HL-60 (cell line): ENCODE data around the gene CPNE2.

Experiments
- DNase-seq, 2 experiments: peaks; one replicate each; pipeline ENCODE4 v3.0.0-alpha.2; 2010 to 2020; ENCODE audit warnings: low read depth in 1 of 2, low spot score in 1 of 2
- H3K27ac ChIP-seq: fragments of 250-450 bp; sonication (Bioruptor Pico); replicated peaks from 2 replicates; pipeline ENCODE4 v1.5.1; 2020; ENCODE audit warnings: mild to moderate bottlenecking, moderate library complexity
- H3K27me3 ChIP-seq: fragments of 250-450 bp; sonication (Bioruptor Pico); 2 replicates; pipeline ENCODE4 v1.5.1; 2021; ENCODE audit warnings: mild to moderate bottlenecking, moderate library complexity; ENCODE audit not compliant: insufficient read depth, poor library complexity, severe bottlenecking
- H3K4me3 ChIP-seq: replicated peaks from 2 replicates; pipeline ENCODE4 v1.5.1; 2011; ENCODE audit warnings: mild to moderate bottlenecking, control low read depth, low read length; ENCODE audit not compliant: insufficient read depth
- CTCF ChIP-seq: IDR thresholded peaks from one replicate; pipeline ENCODE4 v1.5.1; 2011; ENCODE audit warnings: low read length, control low read depth, inconsistent platforms; ENCODE audit not compliant: insufficient read depth
- GABPA ChIP-seq: IDR thresholded peaks from 2 replicates; pipeline ENCODE4 v1.6.1; 2012; ENCODE audit warnings: low read depth
- POLR2AphosphoS5 ChIP-seq: IDR thresholded peaks from 2 replicates; pipeline ENCODE4 v1.6.1; 2012; ENCODE audit warnings: low read depth
- REST ChIP-seq: IDR thresholded peaks from 2 replicates; pipeline ENCODE4 v1.6.1; 2012; ENCODE audit warnings: low read depth; ENCODE audit not compliant: insufficient replicate concordance
- SPI1 ChIP-seq: IDR thresholded peaks from 2 replicates; pipeline ENCODE4 v1.6.1; 2012; ENCODE audit warnings: low read depth, mild to moderate bottlenecking, borderline replicate concordance

The CPNE2 gene

DNA sequence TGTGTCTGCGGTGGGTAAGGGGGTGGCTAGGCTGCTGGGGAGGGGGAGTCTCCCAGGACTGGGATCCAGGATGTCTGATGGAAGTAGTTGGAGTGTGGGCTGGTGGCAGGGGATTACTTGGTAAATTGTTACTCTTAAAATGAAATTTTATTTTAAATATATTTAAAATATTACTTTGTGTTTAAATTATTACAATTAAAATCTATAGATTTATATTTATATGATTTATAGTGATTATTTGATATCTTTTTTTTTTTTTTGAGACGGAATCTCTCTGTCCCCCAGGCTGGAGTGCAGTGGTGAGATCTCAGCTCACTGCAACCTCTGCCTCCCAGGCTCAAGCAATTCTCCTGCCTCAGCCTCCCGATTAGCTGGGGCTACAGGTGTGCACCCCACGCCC lies 18.6 kb downstream of the CPNE2 start:
- Histone ChIP-seq H3K27me3 (no peaks in the 10 kb centered on the region), H3K27ac (no peak overlapping the region), H3K4me3 (no peak overlapping the region)
- TF ChIP-seq REST, result no peak
- no peak for TF ChIP-seq SPI1
- no peak for TF ChIP-seq GABPA
- no peak for TF ChIP-seq POLR2AphosphoS5
- TF ChIP-seq CTCF, result no peak
- no peak for DNase-seq

GRCh38 chr16:57111420-57111819 lies 19.0 kb downstream of the CPNE2 start:
- H3K27ac ChIP-seq, result no peak overlapping the region
- no peak for DNase-seq
- no peak overlapping the region for H3K4me3 ChIP-seq
- no peaks in the 10 kb centered on the region for H3K27me3 ChIP-seq
- no peak for TF ChIP-seq CTCF
- TF ChIP-seq SPI1, result no peak
- TF ChIP-seq REST, result no peak
- TF ChIP-seq GABPA, result no peak
- TF ChIP-seq POLR2AphosphoS5, result no peak

- Histone ChIP-seq H3K27ac (no peak overlapping the region), H3K4me3 (no peak overlapping the region), H3K27me3 (no peaks in the 10 kb centered on the region)
- no peak for TF ChIP-seq POLR2AphosphoS5
- no peak for TF ChIP-seq SPI1
- no peak for TF ChIP-seq GABPA
- TF ChIP-seq CTCF, result no peak
- no peak for TF ChIP-seq REST
- DNase-seq, result no peak
Observed at GRCh38 chr16:57112403-57113041, 20.1 kb downstream of the CPNE2 start.
